OCI-LY7 (cell line): ENCODE data around the gene BTBD17. TPM values are rescaled to one million over a fixed set of nuclear protein-coding genes. Genes with fewer than 3 reads are reported as not detected.

ENCODE experiments used
- BruUV-seq: library from RNA; stranded (reverse); fragments of 400-500 nt; replicated peaks from 2 replicates; lab custom pipeline; 2021; lab: Mats Ljungman, UMichigan
- CTCF ChIA-PET: fragments of 300-600 bp; sonication (Branson Sonifier 250); formaldehyde crosslinking; loops from one replicate; lab custom pipeline; 2022; ENCODE audit warnings: antibody characterized with exemption; ENCODE audit not compliant: unreplicated experiment; lab: Charles Lee
- POLR2A ChIA-PET: fragments of 300-600 bp; sonication (Branson Sonifier 250); formaldehyde crosslinking; loops from one replicate; lab custom pipeline; 2022; ENCODE audit warnings: antibody characterized with exemption; lab: Charles Lee
- DNase-seq: peaks from one replicate; pipeline ENCODE4 v3.0.0-alpha.2; 2015; ENCODE audit warnings: low spot score
- H2AFZ ChIP-seq: fragments of 200-600 bp; sonication (generic), shearing (Covaris generic); 2 replicates; pipeline ENCODE4 v1.6.1; 2014; ENCODE audit warnings: mild to moderate bottlenecking, antibody characterized with exemption, low read length, moderate library complexity
- H3K27ac ChIP-seq: fragments of 200-600 bp; sonication (generic); 2 replicates; pipeline ENCODE4 v1.5.1; 2014; ENCODE audit warnings: mixed run types, low read depth, mild to moderate bottlenecking, moderate library complexity, low read length, inconsistent platforms; ENCODE audit not compliant: poor library complexity, severe bottlenecking
- H3K36me3 ChIP-seq: fragments of 200-600 bp; sonication (generic); 2 replicates; pipeline ENCODE4 v1.6.1; 2014; ENCODE audit warnings: mild to moderate bottlenecking, antibody characterized with exemption, low read length, moderate library complexity, mixed read lengths; ENCODE audit not compliant: insufficient read depth
- H3K4me1 ChIP-seq: fragments of 200-600 bp; sonication (generic); 2 replicates; pipeline ENCODE4 v1.5.1; 2014; ENCODE audit warnings: mild to moderate bottlenecking, low read length; ENCODE audit not compliant: insufficient read depth, poor library complexity, severe bottlenecking
- H3K4me2 ChIP-seq: fragments of 200-600 bp; sonication (generic); 2 replicates; pipeline ENCODE4 v1.6.1; 2014; ENCODE audit warnings: mild to moderate bottlenecking, low read length
- H3K4me3 ChIP-seq: fragments of 200-600 bp; sonication (generic); 2 replicates; pipeline ENCODE4 v1.5.1; 2014; ENCODE audit warnings: mild to moderate bottlenecking, low read depth, low read length; ENCODE audit not compliant: poor library complexity, severe bottlenecking
- H3K79me2 ChIP-seq: fragments of 200-600 bp; sonication (generic); 2 replicates; pipeline ENCODE4 v1.6.1; 2016; ENCODE audit warnings: low read depth, mild to moderate bottlenecking, low read length, moderate library complexity, mixed read lengths; ENCODE audit not compliant: insufficient read depth
- H3K9me2 ChIP-seq: fragments of 200-600 bp; sonication (generic); 2 replicates; pipeline ENCODE4 v1.6.1; 2016; ENCODE audit warnings: mild to moderate bottlenecking, low read length, mixed read lengths; ENCODE audit not compliant: insufficient read depth
- H3K9me3 ChIP-seq: fragments of 200-600 bp; sonication (generic); 2 replicates; pipeline ENCODE4 v1.6.1; 2014; ENCODE audit warnings: mild to moderate bottlenecking, mixed run types, low read length, mixed read lengths
- H4K20me1 ChIP-seq: fragments of 200-600 bp; sonication (generic); 2 replicates; pipeline ENCODE4 v1.6.1; 2014; ENCODE audit warnings: mild to moderate bottlenecking, antibody characterized with exemption, low read length, moderate library complexity, mixed read lengths; ENCODE audit not compliant: insufficient read depth
- CTCF ChIP-seq: fragments of 200-600 bp; sonication (generic); conservative IDR thresholded peaks from 2 replicates; pipeline ENCODE4 v1.5.1; 2014; ENCODE audit warnings: mild to moderate bottlenecking, antibody characterized with exemption, low read length, moderate library complexity, mixed read lengths
- EZH2phosphoT487 ChIP-seq: fragments of 200-600 bp; sonication (generic); IDR thresholded peaks from 2 replicates; pipeline ENCODE4 v1.6.1; 2018; ENCODE audit warnings: low read depth, borderline replicate concordance, mild to moderate bottlenecking, mixed run types, antibody characterized with exemption, low read length, moderate library complexity, mixed read lengths
- intact Hi-C: fragments of 100-400 bp; cut with micrococcal nuclease; formaldehyde crosslinking; loops from one replicate; pipeline ENCODE4 v1.10.0; 2022; ENCODE audit not compliant: unreplicated experiment
- total RNA-seq, 2 experiments: library from RNA; depleted of rRNA in 1 of 2; stranded (reverse); fragments of >200 nt in 1 of 2; shearing (Covaris generic) in 1 of 2; gene quantifications; 2 replicates each; pipeline ENCODE4 v1.2.3, GENCODE V29; 2014 to 2022

BTBD17 gene
- total RNA-seq, 2 experiments from 2014 or later = not detected

- TF ChIP-seq CTCF (no peak), EZH2phosphoT487 (no peak)
- ChIA-PET POLR2A (no interaction called here), CTCF (no interaction called here)
- Histone ChIP-seq H3K4me3 (no peak overlapping the region), H3K9me2 (no peaks in the 10 kb centered on the region), H3K27ac (no peak overlapping the region), H3K4me2 (no peak overlapping the region), H3K9me3 (no peaks in the 10 kb centered on the region), H3K4me1 (no peaks in the 10 kb centered on the region), H4K20me1 (no peaks in the 10 kb centered on the region), H3K79me2 (no peaks in the 10 kb centered on the region), H2AFZ (no peak overlapping the region), H3K36me3 (no peaks in the 10 kb centered on the region)
- intact Hi-C loops = no loop called here
- BruUV-seq = no TSS peak
- DNase-seq = no peak
Observed at GRCh38 chr17:74402048-74402447, 40.4 kb upstream of the BTBD17 start.

GRCh38 chr17:74396567-74396966 is 34.9 kb upstream of the BTBD17 start:
- Histone ChIP-seq H3K27ac (no peak overlapping the region), H3K4me1 (no peaks in the 10 kb centered on the region), H3K36me3 (no peaks in the 10 kb centered on the region), H4K20me1 (no peaks in the 10 kb centered on the region), H2AFZ (no peak overlapping the region), H3K79me2 (no peaks in the 10 kb centered on the region), H3K4me3 (no peak overlapping the region), H3K4me2 (no peak overlapping the region), H3K9me3 (no peaks in the 10 kb centered on the region), H3K9me2 (no peaks in the 10 kb centered on the region)
- intact Hi-C loops = no loop called here
- no TSS peak for BruUV-seq
- no peak for DNase-seq
- TF ChIP-seq CTCF (no peak), EZH2phosphoT487 (no peak)
- POLR2A ChIA-PET = no interaction called here
- CTCF ChIA-PET = no interaction called here

- Histone ChIP-seq H3K4me3 (no peak overlapping the region), H3K79me2 (no peaks in the 10 kb centered on the region), H3K4me2 (no peak overlapping the region), H3K4me1 (no peaks in the 10 kb centered on the region), H4K20me1 (no peaks in the 10 kb centered on the region), H3K9me2 (no peaks in the 10 kb centered on the region), H3K27ac (no peak overlapping the region), H3K36me3 (no peaks in the 10 kb centered on the region), H3K9me3 (no peaks in the 10 kb centered on the region), H2AFZ (no peak overlapping the region)
- intact Hi-C loops = no loop called here
- no peak for DNase-seq
- TF ChIP-seq EZH2phosphoT487 = no peak
- no peak for TF ChIP-seq CTCF
- no TSS peak for BruUV-seq
- POLR2A ChIA-PET = interaction anchor here (0.6 kb wide), 1 partner anchor 203 kb away, joined by 3 read pairs; no protein-coding TSS in a partner anchor
- CTCF ChIA-PET = no interaction called here
Observed at GRCh38 chr17:74394977-74395376, 33.3 kb upstream of the BTBD17 start.
